Measurements from ENCODE around the gene PDE4A. TPM values are rescaled to one million over a fixed set of nuclear protein-coding genes. Genes with fewer than 3 reads are reported as not detected.
"Not testable (repeated sequence)": the region's sequence is repeated elsewhere in the genome, so short reads cannot be mapped to it uniquely, and the experiment has no call there.

PDE4A gene
- total and polyA plus RNA-seq, 2 experiments from 2014 or later, result 2.4 to 15.9 TPM

GRCh38 chr19:10460714-10461046 lies 40.3 kb downstream of the PDE4A start:
- Histone ChIP-seq H3F3A (ENCODE audit: insufficient read depth) (no peaks in the 10 kb centered on the region), H3K4me2 (ENCODE audit: unreplicated experiment) (no peak overlapping the region), H3K27me3 (replicated peaks; ENCODE audit: insufficient read depth) (no peaks in the 10 kb centered on the region), H4K20me1 (ENCODE audit: insufficient read depth) (no peaks in the 10 kb centered on the region), H3K79me2 (ENCODE audit: insufficient read depth) (no peaks in the 10 kb centered on the region), H3K4me3 (no peak overlapping the region), H3K9me3 (ENCODE audit: low read depth) (no peaks in the 10 kb centered on the region), H3K9me2 (ENCODE audit: insufficient read depth) (no peaks in the 10 kb centered on the region), H3K4me1 (ENCODE audit: insufficient read depth) (no peaks in the 10 kb centered on the region), H3K9ac (no peak overlapping the region), H3K36me3 (ENCODE audit: low read depth) (no peaks in the 10 kb centered on the region), H2AFZ (no peak overlapping the region), H3K27ac (no peak overlapping the region)
- DNase-seq, result no peak
- in situ Hi-C loops (cut with MboI), result no loop called here
- TF ChIP-seq EZH2phosphoT487 (IDR thresholded peaks at IDR 0.05; ENCODE audit: insufficient read depth, low read depth) (no peak), EZH2 (IDR thresholded peaks at IDR 0.05; ENCODE audit: insufficient read depth, poor library complexity, severe bottlenecking) (no peak)
- WGBS, 2 experiments (ENCODE audit: low coverage in 1 of 2, low lambda C conversion rate in 2 of 2, missing lambda C conversion rate in 2 of 2), result 57 to 61% methylated on average over 8 of the region's 8 CpGs

- in situ Hi-C loops (cut with MboI), result no loop called here
- H3K9me3 ChIP-seq (ENCODE audit: low read depth), result no peaks in the 10 kb centered on the region
- H3K4me1 ChIP-seq (ENCODE audit: insufficient read depth), result no peaks in the 10 kb centered on the region
- 36 to 39% methylated on average over 23 to 45 of the region's 45 CpGs for WGBS, 2 experiments (ENCODE audit: low coverage in 1 of 2, low lambda C conversion rate in 2 of 2, missing lambda C conversion rate in 2 of 2)
- H3K79me2 ChIP-seq (ENCODE audit: insufficient read depth), result no peaks in the 10 kb centered on the region
- no peak overlapping the region for H3K4me2 ChIP-seq (ENCODE audit: unreplicated experiment)
- no peaks in the 10 kb centered on the region for H3K27me3 ChIP-seq (replicated peaks; ENCODE audit: insufficient read depth)
- no peaks in the 10 kb centered on the region for H3K36me3 ChIP-seq (ENCODE audit: low read depth)
- no peaks in the 10 kb centered on the region for H4K20me1 ChIP-seq (ENCODE audit: insufficient read depth)
- no peaks in the 10 kb centered on the region for H3K9me2 ChIP-seq (ENCODE audit: insufficient read depth)
- no peak overlapping the region for H2AFZ ChIP-seq
- no peak overlapping the region for H3K27ac ChIP-seq
- DNase-seq, result peak; percentile 87
- no peaks in the 10 kb centered on the region for H3F3A ChIP-seq (ENCODE audit: insufficient read depth)
- H3K4me3 ChIP-seq, result peak overlapping the region; percentile 54; the same call in 1 of the 2 replicates
- no peak for TF ChIP-seq EZH2phosphoT487 (IDR thresholded peaks at IDR 0.05; ENCODE audit: insufficient read depth, low read depth)
- H3K9ac ChIP-seq, result no peak overlapping the region
Observed at GRCh38 chr19:10461047-10461949, 41.0 kb downstream of the PDE4A start.

- H3K4me3 ChIP-seq; H3K4me2 ChIP-seq (ENCODE audit: unreplicated experiment); H3K4me1 ChIP-seq (ENCODE audit: insufficient read depth); H2AFZ ChIP-seq; H3K36me3 ChIP-seq (ENCODE audit: low read depth); H4K20me1 ChIP-seq (ENCODE audit: insufficient read depth); H3K9me2 ChIP-seq (ENCODE audit: insufficient read depth); H3K27ac ChIP-seq; in situ Hi-C loops (cut with MboI); H3F3A ChIP-seq (ENCODE audit: insufficient read depth); H3K27me3 ChIP-seq (replicated peaks; ENCODE audit: insufficient read depth); H3K9me3 ChIP-seq (ENCODE audit: low read depth); H3K9ac ChIP-seq; DNase-seq; H3K79me2 ChIP-seq (ENCODE audit: insufficient read depth): not testable (repeated sequence)
- 88 to 90% methylated on average over 11 to 15 of the region's 15 CpGs for WGBS, 2 experiments (ENCODE audit: low coverage in 1 of 2, low lambda C conversion rate in 2 of 2, missing lambda C conversion rate in 2 of 2)
Observed at GRCh38 chr19:10462042-10462441, 41.7 kb downstream of the PDE4A start.

- Histone ChIP-seq H2AFZ (no peak overlapping the region), H3K36me3 (ENCODE audit: low read depth) (peaks cover 4% of the 10 kb centered on the region; the same call in 1 of the 2 replicates), H3K4me1 (ENCODE audit: insufficient read depth) (no peaks in the 10 kb centered on the region), H3K27me3 (replicated peaks; ENCODE audit: insufficient read depth) (no peaks in the 10 kb centered on the region), H3K27ac (no peak overlapping the region), H3K4me3 (no peak overlapping the region), H3K79me2 (ENCODE audit: insufficient read depth) (no peaks in the 10 kb centered on the region), H4K20me1 (ENCODE audit: insufficient read depth) (no peaks in the 10 kb centered on the region), H3K9me2 (ENCODE audit: insufficient read depth) (no peaks in the 10 kb centered on the region), H3K4me2 (ENCODE audit: unreplicated experiment) (no peak overlapping the region), H3K9me3 (ENCODE audit: low read depth) (no peaks in the 10 kb centered on the region), H3F3A (ENCODE audit: insufficient read depth) (no peaks in the 10 kb centered on the region), H3K9ac (no peak overlapping the region)
- WGBS, 2 experiments (ENCODE audit: low coverage in 1 of 2, low lambda C conversion rate in 2 of 2, missing lambda C conversion rate in 2 of 2), result 87 to 91% methylated on average over 4 of the region's 4 CpGs
- in situ Hi-C loops (cut with MboI), result no loop called here
- DNase-seq, result no peak
- TF ChIP-seq EZH2 (IDR thresholded peaks at IDR 0.05; ENCODE audit: insufficient read depth, poor library complexity, severe bottlenecking) (no peak), EZH2phosphoT487 (IDR thresholded peaks at IDR 0.05; ENCODE audit: insufficient read depth, low read depth) (no peak)
Observed at GRCh38 chr19:10462557-10462956, 42.2 kb downstream of the PDE4A start.
